Measurements from ENCODE around the gene HDAC10.

Gene HDAC10

GRCh38 chr22:50236731-50237409 is 14.2 kb downstream of the HDAC10 start:
- DNase-seq (ENCODE audit: low read depth in 2 of 2), result no peak

DNA sequence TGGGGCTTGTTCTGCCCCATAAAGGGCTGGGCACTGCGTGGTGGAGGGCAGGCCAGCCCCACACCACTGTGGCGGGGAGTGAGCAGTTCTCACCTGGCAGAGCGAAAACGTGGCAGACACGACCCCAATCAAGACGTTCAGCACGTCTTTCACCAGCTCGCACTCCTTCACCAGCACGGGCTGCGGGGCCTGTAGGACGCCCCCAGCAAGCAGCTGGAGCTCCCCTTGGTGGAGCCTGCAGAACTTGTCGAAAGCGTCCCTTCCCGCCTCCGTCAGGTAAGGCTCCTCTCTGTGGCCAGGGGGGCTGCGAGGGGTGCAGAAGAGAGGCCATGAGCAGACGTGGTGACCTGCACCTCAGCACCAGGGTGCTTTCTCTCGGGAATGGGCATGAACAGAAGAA is 17.8 kb downstream of the HDAC10 start:
- no peak for DNase-seq (ENCODE audit: low read depth in 2 of 2)

DNA sequence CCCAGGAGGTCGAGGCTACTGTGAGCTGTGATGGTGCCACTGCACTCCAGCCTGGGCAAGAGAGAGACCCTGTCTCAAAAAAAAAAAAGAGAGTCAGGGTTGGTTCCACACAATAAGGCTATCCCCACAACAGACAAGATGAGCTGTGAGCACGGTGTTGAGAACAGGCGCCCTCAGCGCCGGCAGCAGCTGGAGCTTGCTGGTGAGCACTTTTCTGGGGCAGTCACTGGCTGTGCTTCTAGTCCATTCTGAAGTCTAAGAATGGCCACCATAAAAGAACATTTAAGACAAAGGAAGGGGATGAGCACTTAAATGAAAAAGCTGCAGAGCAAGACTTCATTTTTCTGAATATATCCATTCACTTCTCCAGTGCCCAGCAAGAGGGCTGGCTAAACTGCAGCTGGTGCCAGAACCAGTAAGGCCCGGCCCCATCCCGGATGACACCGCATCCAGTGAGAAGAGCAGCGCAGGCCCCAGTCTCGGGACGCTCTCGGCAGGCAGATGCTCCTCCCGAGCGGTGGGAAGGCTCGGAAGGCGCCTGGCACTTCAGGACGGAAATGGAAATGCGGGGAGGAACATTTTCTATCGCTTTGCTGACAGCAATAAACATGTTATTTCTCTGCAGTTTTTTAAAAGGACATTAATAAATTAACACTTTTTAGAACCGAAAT is 18.4 kb downstream of the HDAC10 start:
- no peak for DNase-seq (ENCODE audit: low read depth in 2 of 2)

GRCh38 chr22:50229370-50229769 is 21.7 kb downstream of the HDAC10 start:
- no peak for DNase-seq (ENCODE audit: low read depth in 2 of 2)

- no peak for DNase-seq (ENCODE audit: low read depth in 2 of 2)
Observed at GRCh38 chr22:50228366-50228765, 22.7 kb downstream of the HDAC10 start.

- DNase-seq (ENCODE audit: low read depth in 2 of 2), result no peak
Observed at GRCh38 chr22:50227579-50228215, 23.4 kb downstream of the HDAC10 start.

DNA sequence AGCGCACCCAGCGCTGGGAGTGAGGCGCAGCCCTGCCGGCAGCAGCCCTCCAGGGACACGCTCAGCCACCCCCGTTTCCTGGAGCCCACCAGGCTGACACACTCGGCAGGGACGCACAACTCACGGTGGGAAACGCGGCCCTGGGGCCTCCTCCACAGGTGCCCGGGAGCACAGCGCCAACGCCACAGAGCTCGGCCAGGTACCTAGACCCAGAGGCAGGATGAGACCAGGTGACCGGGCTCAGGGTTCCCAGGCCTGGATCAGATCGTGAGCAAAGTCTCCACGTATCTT is 24.2 kb downstream of the HDAC10 start:
- DNase-seq (ENCODE audit: low read depth in 2 of 2), result no peak

DNA sequence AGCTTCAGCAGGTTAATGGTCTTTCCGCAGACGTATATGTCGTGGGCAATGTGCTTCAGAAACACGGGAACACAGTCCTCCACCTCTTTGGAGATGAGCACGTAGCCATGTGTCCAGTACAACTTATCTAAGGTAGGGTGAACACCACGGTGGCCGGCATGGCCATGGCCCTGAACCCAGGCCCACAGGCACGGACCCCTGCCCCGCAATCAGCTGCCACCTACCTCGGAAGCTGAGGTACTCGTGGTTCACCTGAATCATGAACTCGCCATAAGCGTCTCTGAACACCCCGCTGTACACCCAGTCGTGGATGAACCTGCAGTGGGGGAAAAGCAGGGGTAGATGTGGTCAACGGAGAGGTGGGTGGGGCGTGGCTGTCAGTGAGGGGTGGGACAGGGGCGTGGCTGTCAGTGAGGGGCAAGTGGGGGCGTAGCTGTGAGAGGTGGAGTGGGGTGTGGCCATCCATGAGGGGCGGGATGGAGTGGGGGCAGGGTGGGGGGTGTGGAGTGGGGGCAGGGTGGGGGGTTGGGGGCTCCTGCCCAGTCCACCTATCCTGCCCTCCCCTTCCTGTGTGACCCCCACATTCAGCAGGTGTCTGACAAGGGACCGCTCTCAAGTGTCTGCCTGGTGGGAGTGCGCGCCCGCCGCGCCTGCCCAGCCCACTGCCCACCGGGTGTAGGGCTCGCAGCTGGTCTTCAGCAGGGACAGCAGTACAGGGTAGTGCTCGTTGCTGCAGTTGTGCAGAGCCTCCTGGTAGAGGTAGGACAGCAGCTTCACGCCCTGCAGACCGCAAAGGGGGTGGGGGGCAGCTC is 24.8 kb downstream of the HDAC10 start:
- no peak for DNase-seq (ENCODE audit: low read depth in 2 of 2)

DNA sequence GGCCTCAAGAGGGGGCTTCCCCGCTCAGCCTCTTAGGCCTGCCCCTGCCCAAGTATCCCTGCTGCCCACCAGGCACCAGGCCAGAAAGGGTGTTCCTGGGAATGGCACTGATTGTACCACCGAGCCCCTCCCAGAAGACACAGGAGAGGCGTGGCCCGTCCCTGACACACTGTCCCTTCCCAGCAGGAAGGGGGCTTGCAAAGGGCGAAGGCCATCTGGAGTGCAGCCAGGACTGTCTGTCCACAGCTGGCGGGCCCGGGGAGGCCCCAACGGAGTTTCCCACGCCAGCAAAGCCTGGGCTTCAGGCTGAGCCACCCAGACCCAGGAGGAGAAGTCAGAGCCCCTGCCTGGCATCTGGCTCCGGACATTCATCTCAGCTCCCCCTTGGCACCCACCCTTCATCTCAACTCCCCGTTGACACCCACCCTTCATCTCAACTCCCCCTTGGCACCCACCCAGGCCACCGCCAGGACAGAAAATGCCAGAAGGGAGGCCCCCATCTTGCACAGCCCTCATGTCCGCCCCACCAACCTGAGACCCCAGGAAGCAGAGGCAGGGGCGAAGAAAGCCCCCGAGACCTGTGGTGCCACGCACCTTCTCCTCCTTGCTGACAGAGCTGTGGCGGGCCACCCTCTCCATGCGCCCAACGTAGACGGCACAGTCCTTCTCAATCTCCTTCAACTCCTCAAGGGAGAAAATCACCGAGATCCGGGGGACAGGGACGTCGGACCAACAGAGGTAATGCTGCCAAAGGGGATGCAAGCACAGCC is 25.7 kb downstream of the HDAC10 start:
- no peak for DNase-seq (ENCODE audit: low read depth in 2 of 2)

GRCh38 chr22:50224071-50224470 is 27.0 kb downstream of the HDAC10 start:
- no peak for DNase-seq (ENCODE audit: low read depth in 2 of 2)

GRCh38 chr22:50222508-50222907 is 28.6 kb downstream of the HDAC10 start:
- DNase-seq (ENCODE audit: low read depth in 2 of 2), result no peak

DNA sequence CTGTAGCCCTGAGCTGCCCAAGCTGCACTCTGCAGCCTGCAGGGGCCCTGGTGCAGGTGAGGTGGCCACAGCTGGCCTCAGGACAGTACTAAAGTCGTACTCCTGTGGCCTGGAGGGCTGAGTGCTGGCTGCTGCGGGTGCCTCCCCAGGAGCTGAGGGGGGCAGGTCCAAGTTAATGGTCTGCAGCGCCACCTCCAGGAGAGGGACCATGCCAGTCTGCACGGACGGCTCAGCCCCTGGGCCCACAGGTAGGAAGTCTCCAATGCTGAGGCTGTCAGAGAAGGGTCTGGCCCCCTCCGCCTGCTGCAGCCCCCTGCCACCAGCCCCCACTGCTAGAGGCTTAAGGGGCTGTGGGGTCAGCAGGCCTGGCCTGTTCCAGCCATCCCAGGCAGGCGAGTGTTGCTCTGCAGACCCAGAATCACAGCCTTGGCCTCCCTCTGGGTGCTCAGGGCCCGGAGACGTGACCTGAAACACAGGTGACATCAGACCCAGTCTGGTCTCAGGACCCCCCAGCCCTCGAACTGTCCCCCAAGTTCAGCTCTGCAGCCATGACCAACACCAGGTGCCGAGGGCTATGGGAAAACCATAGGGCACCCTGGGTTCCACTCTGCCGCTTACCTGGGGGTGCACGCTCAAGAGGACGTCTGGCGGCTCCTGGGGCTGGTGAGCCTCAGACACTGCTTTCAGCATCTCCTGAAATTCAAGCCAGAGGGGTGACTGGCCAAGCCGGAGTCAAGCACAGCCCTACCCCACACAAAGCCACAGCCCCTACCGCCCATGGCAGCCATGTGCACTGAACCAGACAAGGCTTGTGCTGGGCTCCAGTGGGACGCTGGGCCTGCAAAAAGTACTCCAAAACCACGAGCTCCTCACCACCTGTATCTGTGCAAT is 29.4 kb downstream of the HDAC10 start:
- DNase-seq (ENCODE audit: low read depth in 2 of 2), result no peak

- no peak for DNase-seq (ENCODE audit: low read depth in 2 of 2)
Observed at GRCh38 chr22:50220603-50221409, 30.3 kb downstream of the HDAC10 start.

DNA sequence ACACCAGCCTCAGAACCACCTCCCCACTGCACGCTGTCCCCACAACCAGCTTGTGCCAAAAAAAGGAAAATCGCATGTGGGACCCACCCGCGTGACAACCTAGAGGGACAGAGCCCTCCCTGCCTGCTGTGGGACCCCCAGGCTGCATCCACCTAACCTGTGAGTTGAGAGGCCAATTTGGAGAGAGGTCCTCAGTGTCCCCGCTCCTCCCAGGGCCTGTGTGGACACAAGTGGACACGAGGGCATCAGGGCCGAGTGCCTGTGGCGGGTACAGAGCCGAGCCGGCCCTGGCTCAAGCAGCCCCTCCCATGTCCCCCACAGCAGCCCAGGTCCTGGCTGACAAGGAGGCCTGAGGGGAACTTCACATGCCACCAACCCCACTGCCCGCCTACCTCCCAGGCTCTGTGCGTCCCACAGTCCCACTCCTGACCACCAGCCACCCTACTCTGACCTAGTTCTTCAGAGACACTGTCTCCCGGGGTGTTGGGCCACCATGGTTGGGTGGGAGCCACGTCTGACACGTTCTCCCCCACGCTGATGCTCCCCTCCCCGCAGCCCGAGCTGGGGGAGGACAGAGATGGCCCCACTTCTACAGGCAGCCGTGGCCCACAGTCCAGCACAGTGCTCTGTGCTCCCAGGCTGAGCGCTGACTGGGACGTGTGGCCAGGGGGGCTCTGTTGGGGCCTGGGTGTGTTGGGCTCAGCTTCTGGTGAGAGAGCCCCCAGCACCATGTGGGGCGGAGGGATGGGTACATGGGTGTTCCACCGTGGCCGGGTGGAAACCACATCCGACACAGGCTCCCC is 31.1 kb downstream of the HDAC10 start:
- no peak for DNase-seq (ENCODE audit: low read depth in 2 of 2)

DNA sequence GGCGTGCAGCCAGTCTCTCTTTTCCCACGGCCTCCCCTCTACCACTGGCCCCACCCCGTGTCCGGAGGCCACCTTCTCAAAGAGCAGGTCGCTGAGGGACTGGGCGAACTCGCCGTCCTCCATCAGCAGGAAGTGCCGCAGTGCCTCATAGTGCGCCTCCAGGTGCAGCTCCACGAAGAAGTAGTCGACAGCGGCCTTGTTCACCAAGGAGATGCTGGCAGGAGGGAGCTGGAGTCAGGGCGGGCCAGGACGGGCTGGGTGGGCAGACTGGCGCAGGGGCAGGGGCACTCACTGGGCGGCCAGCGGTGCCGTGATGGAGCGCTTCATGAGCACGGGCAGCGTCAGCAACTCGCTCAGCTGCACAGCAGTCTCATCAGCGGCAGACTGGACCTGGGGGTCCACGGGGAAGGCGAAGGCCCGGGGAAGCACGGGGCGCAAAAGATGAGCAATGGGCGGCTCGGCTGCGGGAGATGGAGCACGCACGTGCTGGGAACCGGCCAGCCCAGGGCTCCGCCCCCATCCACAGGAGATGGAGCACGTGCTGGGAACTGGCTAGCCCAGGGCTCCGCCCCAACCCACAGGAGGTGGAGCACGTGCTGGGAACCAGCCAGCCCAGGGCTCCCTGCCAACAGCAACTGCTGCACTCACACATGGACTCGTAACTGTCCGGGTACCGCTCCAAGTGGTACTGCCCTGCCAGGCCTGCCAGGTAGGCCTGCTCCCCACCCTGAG is 31.9 kb downstream of the HDAC10 start:
- no peak for DNase-seq (ENCODE audit: low read depth in 2 of 2)

DNA sequence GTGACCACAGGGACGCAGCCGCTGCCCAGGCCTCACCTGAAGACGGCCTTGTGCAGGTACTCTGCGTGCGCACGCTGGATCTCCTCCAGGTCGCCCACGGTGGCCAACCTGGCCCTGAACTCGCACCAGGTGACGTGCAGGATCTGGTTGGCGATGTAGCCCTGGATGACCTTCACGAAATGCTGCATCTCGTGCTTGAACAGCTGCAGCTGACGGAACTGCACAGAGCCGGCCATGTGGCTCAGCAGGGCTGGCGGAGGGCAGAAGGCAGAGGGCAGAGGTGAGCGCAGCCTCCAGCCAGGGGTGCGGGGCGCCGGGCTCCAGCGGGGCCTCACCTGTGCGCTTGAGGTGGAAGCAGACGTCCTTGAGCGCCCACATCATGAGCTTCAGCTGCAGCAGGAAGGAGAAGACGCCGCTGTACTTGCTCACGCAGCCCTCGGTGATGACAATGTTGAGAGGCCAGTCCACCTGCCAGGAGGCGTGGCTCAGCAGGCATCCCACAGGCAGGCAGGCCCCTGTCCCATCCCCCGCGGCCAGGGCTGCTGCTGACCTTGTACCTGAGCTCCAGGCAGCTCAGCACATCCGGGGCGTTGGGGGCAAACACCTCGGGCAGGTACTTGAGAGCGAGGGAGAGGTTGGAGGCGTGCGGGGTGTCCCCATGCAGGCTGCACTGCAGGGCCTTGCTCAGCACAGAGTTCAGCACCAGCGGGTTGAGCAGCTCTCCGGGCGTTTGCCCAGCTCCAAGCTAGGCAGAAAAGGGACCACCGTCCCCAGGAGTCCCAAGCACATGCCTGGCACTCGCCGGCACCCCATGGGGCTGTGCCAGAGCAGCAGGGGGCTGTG is 32.7 kb downstream of the HDAC10 start:
- DNase-seq (ENCODE audit: low read depth in 2 of 2), result no peak

DNA sequence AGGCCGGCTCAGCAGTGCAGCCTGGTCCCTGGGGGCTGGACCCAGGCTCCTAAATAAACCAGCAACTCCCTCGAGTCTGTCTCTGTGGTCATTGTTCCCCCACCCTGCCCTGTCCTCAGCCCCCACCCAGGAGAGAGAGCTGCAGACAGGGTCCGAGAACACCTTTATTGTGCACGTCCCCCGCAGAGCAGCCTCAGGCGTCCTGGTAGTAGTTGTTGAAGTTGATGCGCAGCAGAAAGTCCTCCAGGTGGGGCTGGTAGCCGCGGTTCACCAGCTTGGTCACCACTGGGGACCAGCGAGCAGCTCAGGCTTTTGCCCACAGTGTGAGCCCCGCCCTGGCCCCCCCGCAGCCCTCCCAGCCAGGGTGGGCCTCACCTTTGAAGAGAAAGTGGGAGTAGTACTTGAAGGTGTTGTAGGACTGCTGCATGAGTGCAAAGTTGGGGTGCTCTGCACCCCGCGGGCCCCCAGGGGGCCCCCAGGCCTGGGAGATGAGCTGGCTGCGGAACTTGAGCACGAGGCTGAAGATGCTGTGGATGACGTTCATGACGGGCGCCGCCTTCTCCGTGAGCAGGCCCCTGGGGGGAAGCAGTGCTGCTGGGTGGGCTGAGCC is 33.4 kb downstream of the HDAC10 start:
- DNase-seq (ENCODE audit: low read depth in 2 of 2), result no peak

Data from stimulated activated CD8-positive, alpha-beta memory T cell treated with anti-CD3 and anti-CD28 coated beads, Interleukin-7, amount 100 ng/mL, for 1 hour (primary cell).